ENCODE measurements around the gene RALGAPA2. TPM values are rescaled to one million over a fixed set of nuclear protein-coding genes. Genes with fewer than 3 reads are reported as not detected.

The RALGAPA2 gene
- total and polyA plus RNA-seq, 2 of the 13 experiments (the other 11 are each of a cell fraction or from before 2014, with no cell fraction given) = 13.8 to 17.7 TPM

GRCh38 chr20:20712474-20713243, at the start of gene RALGAPA2 (continued):
- TF ChIP-seq, protein P1, sequence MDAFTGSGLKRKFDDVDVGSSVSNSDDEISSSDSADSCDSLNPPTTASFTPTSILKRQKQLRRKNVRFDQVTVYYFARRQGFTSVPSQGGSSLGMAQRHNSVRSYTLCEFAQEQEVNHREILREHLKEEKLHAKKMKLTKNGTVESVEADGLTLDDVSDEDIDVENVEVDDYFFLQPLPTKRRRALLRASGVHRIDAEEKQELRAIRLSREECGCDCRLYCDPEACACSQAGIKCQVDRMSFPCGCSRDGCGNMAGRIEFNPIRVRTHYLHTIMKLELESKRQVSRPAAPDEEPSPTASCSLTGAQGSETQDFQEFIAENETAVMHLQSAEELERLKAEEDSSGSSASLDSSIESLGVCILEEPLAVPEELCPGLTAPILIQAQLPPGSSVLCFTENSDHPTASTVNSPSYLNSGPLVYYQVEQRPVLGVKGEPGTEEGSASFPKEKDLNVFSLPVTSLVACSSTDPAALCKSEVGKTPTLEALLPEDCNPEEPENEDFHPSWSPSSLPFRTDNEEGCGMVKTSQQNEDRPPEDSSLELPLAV (CRISPR knock-in tag; conservative IDR thresholded peaks at IDR 0.05; ENCODE audit: low read depth) = no peak
- TF ChIP-seq HBP1 (CRISPR knock-in tag; IDR thresholded peaks at IDR 0.05; ENCODE audit: low read depth) (no peak), NCOA5 (CRISPR knock-in tag; IDR thresholded peaks at IDR 0.05) (no peak), ZNF160 (CRISPR knock-in tag; IDR thresholded peaks at IDR 0.05) (peak; percentile 45; the same call in 1 of the 2 replicates), ZNF451 (CRISPR knock-in tag; IDR thresholded peaks at IDR 0.05) (no peak), ZC3H13 (CRISPR knock-in tag; IDR thresholded peaks at IDR 0.05) (peak; percentile 78; the same call in 1 of the 2 replicates), ZSCAN9 (CRISPR knock-in tag; IDR thresholded peaks at IDR 0.05; ENCODE audit: borderline replicate concordance) (peak; percentile 72; the same call in 1 of the 2 replicates), PITX1 (CRISPR knock-in tag; IDR thresholded peaks at IDR 0.05) (peak; percentile 77), ZNF30 (CRISPR knock-in tag; IDR thresholded peaks at IDR 0.05) (no peak), ZNF431 (CRISPR knock-in tag; IDR thresholded peaks at IDR 0.05; ENCODE audit: borderline replicate concordance, low read depth) (peak; percentile 94; the same call in 1 of the 2 replicates), TCF7 (IDR thresholded peaks at IDR 0.05; ENCODE audit: low read depth) (no peak), NKX3-1 (CRISPR knock-in tag; IDR thresholded peaks at IDR 0.05) (0 out of 2 replicates have a peak, but pooled peaks have one; percentile 35), ATM (IDR thresholded peaks at IDR 0.05; ENCODE audit: borderline replicate concordance) (no peak), SUZ12 (IDR thresholded peaks at IDR 0.05; ENCODE audit: low read depth, low read length) (peak; percentile 95), SAFB2 (CRISPR knock-in tag; IDR thresholded peaks at IDR 0.05; ENCODE audit: borderline replicate concordance, low read depth) (no peak; the same call in 1 of the 2 replicates), MXD4 (CRISPR knock-in tag; IDR thresholded peaks at IDR 0.05) (no peak), ZNF460 (CRISPR knock-in tag; IDR thresholded peaks at IDR 0.05; ENCODE audit: borderline replicate concordance) (no peak), MED13 (CRISPR knock-in tag; IDR thresholded peaks at IDR 0.05) (peak; percentile 39; the same call in 1 of the 2 replicates), PHF5A (CRISPR knock-in tag; IDR thresholded peaks at IDR 0.05; ENCODE audit: low read depth, unreplicated experiment) (peak; percentile 72), POLR2AphosphoS5 (IDR thresholded peaks at IDR 0.05; ENCODE audit: low read depth, low read length) (peak; percentile 92), ARNTL (CRISPR knock-in tag; IDR thresholded peaks at IDR 0.05) (no peak), RXRB (CRISPR knock-in tag; IDR thresholded peaks at IDR 0.05; ENCODE audit: borderline replicate concordance) (peak; percentile 86), RBAK (CRISPR knock-in tag; IDR thresholded peaks at IDR 0.05) (no peak), ZGPAT (CRISPR knock-in tag; IDR thresholded peaks at IDR 0.05) (peak; percentile 90)
- TF ChIP-seq, protein P2, sequence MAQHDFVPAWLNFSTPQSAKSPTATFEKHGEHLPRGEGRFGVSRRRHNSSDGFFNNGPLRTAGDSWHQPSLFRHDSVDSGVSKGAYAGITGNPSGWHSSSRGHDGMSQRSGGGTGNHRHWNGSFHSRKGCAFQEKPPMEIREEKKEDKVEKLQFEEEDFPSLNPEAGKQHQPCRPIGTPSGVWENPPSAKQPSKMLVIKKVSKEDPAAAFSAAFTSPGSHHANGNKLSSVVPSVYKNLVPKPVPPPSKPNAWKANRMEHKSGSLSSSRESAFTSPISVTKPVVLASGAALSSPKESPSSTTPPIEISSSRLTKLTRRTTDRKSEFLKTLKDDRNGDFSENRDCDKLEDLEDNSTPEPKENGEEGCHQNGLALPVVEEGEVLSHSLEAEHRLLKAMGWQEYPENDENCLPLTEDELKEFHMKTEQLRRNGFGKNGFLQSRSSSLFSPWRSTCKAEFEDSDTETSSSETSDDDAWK (CRISPR knock-in tag; IDR thresholded peaks at IDR 0.05) = no peak

Measured in HepG2 (cell line).